MM.1S (cell line): ENCODE measurements around the gene SLC8B1.

Experiments
- DNase-seq: peaks from one replicate; pipeline ENCODE4 v3.0.0-alpha.2; 2015
- H2AFZ ChIP-seq: fragments of 300-600 bp; sonication (generic); 2 replicates; pipeline ENCODE4 v1.6.0; 2016; ENCODE audit warnings: antibody characterized with exemption, low read length
- H3F3A ChIP-seq: fragments of 300-600 bp; sonication (generic); 2 replicates; pipeline ENCODE4 v1.6.1; 2016; ENCODE audit warnings: mild to moderate bottlenecking, antibody characterized with exemption, low read length, moderate library complexity, mixed read lengths; ENCODE audit not compliant: insufficient read depth
- H3K27ac ChIP-seq: fragments of 300-600 bp; sonication (generic); 2 replicates; pipeline ENCODE4 v1.5.1; 2016; ENCODE audit warnings: mild to moderate bottlenecking, low read length
- H3K27me3 ChIP-seq: fragments of 300-600 bp; sonication (generic); replicated peaks from 2 replicates; pipeline ENCODE4 v1.6.0; 2016; ENCODE audit warnings: low read length; ENCODE audit not compliant: insufficient read depth
- H3K36me3 ChIP-seq: fragments of 300-600 bp; sonication (generic); replicated peaks from 2 replicates; pipeline ENCODE4 v1.6.1; 2016; ENCODE audit warnings: mild to moderate bottlenecking, low read length, mixed read lengths; ENCODE audit not compliant: insufficient read depth
- H3K4me1 ChIP-seq: fragments of 300-600 bp; sonication (generic); 2 replicates; pipeline ENCODE4 v1.6.1; 2016; ENCODE audit warnings: low read length, mixed read lengths
- H3K4me2 ChIP-seq: fragments of 300-600 bp; sonication (generic); 2 replicates; pipeline ENCODE4 v1.6.0; 2016; ENCODE audit warnings: low read depth, low read length
- H3K4me3 ChIP-seq: fragments of 300-600 bp; sonication (generic); 2 replicates; pipeline ENCODE4 v1.5.1; 2016; ENCODE audit warnings: low read length, mixed read lengths
- H3K79me2 ChIP-seq: fragments of 300-600 bp; sonication (generic); 2 replicates; pipeline ENCODE4 v1.6.1; 2016; ENCODE audit warnings: mixed run types, low read length, mixed read lengths
- H3K9ac ChIP-seq: fragments of 300-600 bp; sonication (generic); 2 replicates; pipeline ENCODE4 v1.6.1; 2016; ENCODE audit warnings: low read length, mixed read lengths
- H3K9me2 ChIP-seq: fragments of 300-600 bp; sonication (generic); replicated peaks from 2 replicates; pipeline ENCODE4 v1.6.1; 2016; ENCODE audit warnings: mild to moderate bottlenecking, low read length, mixed read lengths; ENCODE audit not compliant: insufficient read depth
- H3K9me3 ChIP-seq: fragments of 300-600 bp; sonication (generic); replicated peaks from 2 replicates; pipeline ENCODE4 v1.6.1; 2016; ENCODE audit warnings: mild to moderate bottlenecking, low read length, mixed read lengths; ENCODE audit not compliant: insufficient read depth
- H4K20me1 ChIP-seq: fragments of 300-600 bp; sonication (generic); 2 replicates; pipeline ENCODE4 v1.6.1; 2016; ENCODE audit warnings: mild to moderate bottlenecking, low read length, moderate library complexity, mixed read lengths; ENCODE audit not compliant: insufficient read depth
- CTCF ChIP-seq: fragments of 300-600 bp; sonication (generic); IDR thresholded peaks from 2 replicates; pipeline ENCODE4 v1.5.1; 2016; ENCODE audit warnings: antibody characterized with exemption, low read length, mixed read lengths
- EZH2 ChIP-seq: fragments of 300-600 bp; sonication (generic); optimal IDR thresholded peaks from 2 replicates; pipeline ENCODE3; 2017; ENCODE audit warnings: low read depth, mild to moderate bottlenecking, antibody characterized with exemption, low read length, mixed read lengths
- EZH2phosphoT487 ChIP-seq: fragments of 300-600 bp; sonication (generic); IDR thresholded peaks from 2 replicates; pipeline ENCODE4 v1.6.1; 2018; ENCODE audit warnings: antibody characterized with exemption, low read length

The SLC8B1 gene

GRCh38 chr12:113314121-113314529, 20.8 kb downstream of the SLC8B1 start:
- Histone ChIP-seq H3K4me2 (no peak overlapping the region), H2AFZ (no peak overlapping the region), H4K20me1 (no peaks in the 10 kb centered on the region), H3F3A (no peaks in the 10 kb centered on the region), H3K36me3 (no peaks in the 10 kb centered on the region), H3K27me3 (no peaks in the 10 kb centered on the region), H3K9me3 (no peaks in the 10 kb centered on the region), H3K4me3 (no peak overlapping the region), H3K9ac (no peak overlapping the region), H3K9me2 (no peaks in the 10 kb centered on the region), H3K79me2 (no peaks in the 10 kb centered on the region), H3K4me1 (no peaks in the 10 kb centered on the region), H3K27ac (no peak overlapping the region)
- DNase-seq, result no peak
- no peak for TF ChIP-seq CTCF
- no peak for TF ChIP-seq EZH2
- TF ChIP-seq EZH2phosphoT487, result no peak

- no peak overlapping the region for H2AFZ ChIP-seq
- no peaks in the 10 kb centered on the region for H3K79me2 ChIP-seq
- no peak for DNase-seq
- no peaks in the 10 kb centered on the region for H3F3A ChIP-seq
- no peak overlapping the region for H3K4me2 ChIP-seq
- no peak overlapping the region for H3K9ac ChIP-seq
- no peaks in the 10 kb centered on the region for H4K20me1 ChIP-seq
- H3K9me2 ChIP-seq, result no peaks in the 10 kb centered on the region
- H3K27ac ChIP-seq, result no peak overlapping the region
- H3K9me3 ChIP-seq, result no peaks in the 10 kb centered on the region
- no peak overlapping the region for H3K4me3 ChIP-seq
- no peaks in the 10 kb centered on the region for H3K4me1 ChIP-seq
- H3K27me3 ChIP-seq, result no peaks in the 10 kb centered on the region
- no peaks in the 10 kb centered on the region for H3K36me3 ChIP-seq
- TF ChIP-seq EZH2phosphoT487 (no peak), EZH2 (no peak), CTCF (no peak)
Measured at GRCh38 chr12:113310489-113310888, 24.4 kb downstream of the SLC8B1 start.

GRCh38 chr12:113306382-113306781, 28.5 kb downstream of the SLC8B1 start:
- Histone ChIP-seq H3K9me2 (no peaks in the 10 kb centered on the region), H3K9ac (no peak overlapping the region), H3K4me1 (no peaks in the 10 kb centered on the region), H3K36me3 (no peaks in the 10 kb centered on the region), H3K9me3 (no peaks in the 10 kb centered on the region), H2AFZ (no peak overlapping the region), H3K79me2 (no peaks in the 10 kb centered on the region), H4K20me1 (no peaks in the 10 kb centered on the region), H3K4me3 (no peak overlapping the region), H3K4me2 (no peak overlapping the region), H3K27ac (no peak overlapping the region), H3F3A (no peaks in the 10 kb centered on the region), H3K27me3 (no peaks in the 10 kb centered on the region)
- TF ChIP-seq EZH2phosphoT487, result no peak
- no peak for TF ChIP-seq EZH2
- no peak for TF ChIP-seq CTCF
- DNase-seq, result no peak
